Stimulated activated CD8-positive, alpha-beta memory T cell treated with anti-CD3 and anti-CD28 coated beads, Interleukin-12 subunit alpha, Interleukin-12 subunit beta, amount 100 ng/mL, for 24 hours (primary cell): ENCODE results near the gene AK9.
A peak's percentile ranks its signal among the peaks of the same experiment; 100 is the strongest.
"Not testable (repeated sequence)": the region's sequence is repeated elsewhere in the genome, so short reads cannot be mapped to it uniquely, and the experiment has no call there.

Experiments used
- DNase-seq: peaks from one replicate; pipeline ENCODE4 v3.0.0-alpha.2; 2020; ENCODE audit errors: extremely low read depth

AK9 gene

GRCh38 chr6:109626311-109626710 lies 64.7 kb downstream of the AK9 start:
- no peak for DNase-seq

- DNase-seq = no peak
Measured at GRCh38 chr6:109625199-109625598, 65.8 kb downstream of the AK9 start.

- DNase-seq = no peak
Measured at GRCh38 chr6:109623288-109623687, 67.7 kb downstream of the AK9 start.

- DNase-seq = no peak
Measured at GRCh38 chr6:109612268-109612667, 78.7 kb downstream of the AK9 start.

GRCh38 chr6:109611502-109611901 lies 79.5 kb downstream of the AK9 start:
- DNase-seq = no peak

- DNase-seq = no peak
Measured at GRCh38 chr6:109610590-109610989, 80.4 kb downstream of the AK9 start.

- no peak for DNase-seq
Measured at GRCh38 chr6:109609737-109610136, 81.3 kb downstream of the AK9 start.

- DNase-seq = no peak
Measured at GRCh38 chr6:109606359-109606758, 84.6 kb downstream of the AK9 start.

- no peak for DNase-seq
Measured at GRCh38 chr6:109595998-109596397, 95.0 kb downstream of the AK9 start.

- DNase-seq = no peak
Measured at GRCh38 chr6:109580519-109580918, 110.5 kb downstream of the AK9 start.

GRCh38 chr6:109579361-109579760 lies 111.6 kb downstream of the AK9 start:
- no peak for DNase-seq

- not testable (repeated sequence) for DNase-seq
Measured at GRCh38 chr6:109569901-109570300, 121.1 kb downstream of the AK9 start.

- DNase-seq = no peak
Measured at GRCh38 chr6:109561844-109562243, 129.2 kb downstream of the AK9 start.

GRCh38 chr6:109531446-109531845 lies 159.6 kb downstream of the AK9 start:
- DNase-seq = no peak

GRCh38 chr6:109527989-109528388 lies 163.0 kb downstream of the AK9 start:
- no peak for DNase-seq

GRCh38 chr6:109526905-109527628 lies 163.9 kb downstream of the AK9 start:
- DNase-seq = peak; percentile 3

GRCh38 chr6:109524129-109524528 lies 166.9 kb downstream of the AK9 start:
- DNase-seq = no peak

GRCh38 chr6:109523478-109523877 lies 167.5 kb downstream of the AK9 start:
- DNase-seq = no peak

GRCh38 chr6:109521080-109521479 lies 169.9 kb downstream of the AK9 start:
- no peak for DNase-seq

- not testable (repeated sequence) for DNase-seq
Measured at GRCh38 chr6:109519647-109520046, 171.4 kb downstream of the AK9 start.

GRCh38 chr6:109516929-109517328 lies 174.1 kb downstream of the AK9 start:
- no peak for DNase-seq

- DNase-seq = no peak
Measured at GRCh38 chr6:109515781-109516409, 175.1 kb downstream of the AK9 start.

GRCh38 chr6:109514946-109515345 lies 176.1 kb downstream of the AK9 start:
- DNase-seq = no peak
